ENCODE data around the gene MYL5. TPM values are rescaled to one million over a fixed set of nuclear protein-coding genes. Genes with fewer than 3 reads are reported as not detected.

Gene MYL5
- total RNA-seq, 1 donor from 2014 or later: 24.6 TPM

- intact Hi-C loops (cut with micrococcal nuclease): no loop called here
- ChIA-PET CTCF (interaction anchor here (1.6 kb wide), 1 partner anchor 55 kb away, joined by 3 read pairs; no protein-coding TSS in a partner anchor), POLR2A (no interaction called here)
- DNase-seq: no peak
- Mint-ChIP-seq H3K4me1 (no peaks in the 10 kb centered on the region), H3K9me3 (no peaks in the 10 kb centered on the region), H3K27ac (no peak overlapping the region), H3K4me3 (no peak overlapping the region), H3K36me3 (ENCODE audit: low read depth) (no peaks in the 10 kb centered on the region), H3K27me3 (peaks cover 3% of the 10 kb centered on the region)
- ATAC-seq (ENCODE audit: low read depth): no peak
- TF ChIP-seq, protein P1, sequence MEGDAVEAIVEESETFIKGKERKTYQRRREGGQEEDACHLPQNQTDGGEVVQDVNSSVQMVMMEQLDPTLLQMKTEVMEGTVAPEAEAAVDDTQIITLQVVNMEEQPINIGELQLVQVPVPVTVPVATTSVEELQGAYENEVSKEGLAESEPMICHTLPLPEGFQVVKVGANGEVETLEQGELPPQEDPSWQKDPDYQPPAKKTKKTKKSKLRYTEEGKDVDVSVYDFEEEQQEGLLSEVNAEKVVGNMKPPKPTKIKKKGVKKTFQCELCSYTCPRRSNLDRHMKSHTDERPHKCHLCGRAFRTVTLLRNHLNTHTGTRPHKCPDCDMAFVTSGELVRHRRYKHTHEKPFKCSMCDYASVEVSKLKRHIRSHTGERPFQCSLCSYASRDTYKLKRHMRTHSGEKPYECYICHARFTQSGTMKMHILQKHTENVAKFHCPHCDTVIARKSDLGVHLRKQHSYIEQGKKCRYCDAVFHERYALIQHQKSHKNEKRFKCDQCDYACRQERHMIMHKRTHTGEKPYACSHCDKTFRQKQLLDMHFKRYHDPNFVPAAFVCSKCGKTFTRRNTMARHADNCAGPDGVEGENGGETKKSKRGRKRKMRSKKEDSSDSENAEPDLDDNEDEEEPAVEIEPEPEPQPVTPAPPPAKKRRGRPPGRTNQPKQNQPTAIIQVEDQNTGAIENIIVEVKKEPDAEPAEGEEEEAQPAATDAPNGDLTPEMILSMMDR (IDR thresholded peaks at IDR 0.05): no peak
Observed at GRCh38 chr4:687048-687970, 13.0 kb downstream of the MYL5 start.

DNA sequence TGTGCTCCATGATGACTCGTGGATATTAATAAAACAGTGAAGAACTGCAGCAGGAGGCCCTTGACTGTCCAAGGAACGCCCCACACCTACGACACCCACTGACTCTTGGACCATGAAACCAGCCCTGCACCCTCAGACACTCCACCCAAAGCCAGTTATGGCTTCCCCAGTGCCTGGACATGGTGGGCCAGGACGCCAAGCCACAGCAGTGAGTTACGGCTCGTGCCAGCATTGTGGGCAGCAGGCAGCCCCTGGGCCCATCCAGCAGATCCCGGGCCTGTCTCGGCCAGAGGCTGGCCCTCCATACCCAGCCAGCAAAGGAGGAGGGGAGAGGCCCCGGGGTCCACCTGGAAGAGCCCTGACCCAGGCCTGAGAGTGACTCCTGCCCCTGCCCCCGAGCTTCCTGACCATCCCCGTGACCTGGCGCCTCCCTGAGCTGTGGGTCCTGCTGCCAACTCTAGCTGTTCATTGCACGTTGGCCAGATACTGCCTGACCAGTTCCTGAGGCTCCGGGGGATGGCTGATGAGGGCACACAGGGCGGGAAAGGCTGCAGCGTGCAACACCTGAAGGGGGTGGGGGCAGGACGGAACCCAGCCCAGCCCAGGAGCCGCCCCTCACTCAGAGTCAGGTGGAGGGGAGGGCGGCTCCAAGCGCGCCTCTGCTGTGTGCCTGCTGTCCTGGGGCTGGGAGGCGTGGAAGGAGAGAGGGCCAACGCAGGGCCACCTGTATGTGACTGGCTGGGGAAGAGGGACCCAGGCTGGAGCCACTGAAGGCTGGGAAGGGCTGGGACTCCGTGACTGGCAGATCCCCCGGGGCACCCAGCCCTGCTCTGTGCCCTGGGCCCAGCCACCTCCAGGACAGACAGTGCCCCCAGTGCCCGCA lies 13.9 kb downstream of the MYL5 start:
- no peaks in the 10 kb centered on the region for H3K4me1 Mint-ChIP-seq
- H3K4me3 Mint-ChIP-seq: no peak overlapping the region
- H3K27me3 Mint-ChIP-seq: peaks cover 3% of the 10 kb centered on the region
- no peaks in the 10 kb centered on the region for H3K9me3 Mint-ChIP-seq
- intact Hi-C loops (cut with micrococcal nuclease): no loop called here
- POLR2A ChIA-PET: no interaction called here
- H3K36me3 Mint-ChIP-seq (ENCODE audit: low read depth): no peaks in the 10 kb centered on the region
- TF ChIP-seq, protein P1 (IDR thresholded peaks at IDR 0.05): no peak
- no peak for ATAC-seq (ENCODE audit: low read depth)
- H3K27ac Mint-ChIP-seq: no peak overlapping the region
- CTCF ChIA-PET: no interaction called here
- DNase-seq: no peak

DNA sequence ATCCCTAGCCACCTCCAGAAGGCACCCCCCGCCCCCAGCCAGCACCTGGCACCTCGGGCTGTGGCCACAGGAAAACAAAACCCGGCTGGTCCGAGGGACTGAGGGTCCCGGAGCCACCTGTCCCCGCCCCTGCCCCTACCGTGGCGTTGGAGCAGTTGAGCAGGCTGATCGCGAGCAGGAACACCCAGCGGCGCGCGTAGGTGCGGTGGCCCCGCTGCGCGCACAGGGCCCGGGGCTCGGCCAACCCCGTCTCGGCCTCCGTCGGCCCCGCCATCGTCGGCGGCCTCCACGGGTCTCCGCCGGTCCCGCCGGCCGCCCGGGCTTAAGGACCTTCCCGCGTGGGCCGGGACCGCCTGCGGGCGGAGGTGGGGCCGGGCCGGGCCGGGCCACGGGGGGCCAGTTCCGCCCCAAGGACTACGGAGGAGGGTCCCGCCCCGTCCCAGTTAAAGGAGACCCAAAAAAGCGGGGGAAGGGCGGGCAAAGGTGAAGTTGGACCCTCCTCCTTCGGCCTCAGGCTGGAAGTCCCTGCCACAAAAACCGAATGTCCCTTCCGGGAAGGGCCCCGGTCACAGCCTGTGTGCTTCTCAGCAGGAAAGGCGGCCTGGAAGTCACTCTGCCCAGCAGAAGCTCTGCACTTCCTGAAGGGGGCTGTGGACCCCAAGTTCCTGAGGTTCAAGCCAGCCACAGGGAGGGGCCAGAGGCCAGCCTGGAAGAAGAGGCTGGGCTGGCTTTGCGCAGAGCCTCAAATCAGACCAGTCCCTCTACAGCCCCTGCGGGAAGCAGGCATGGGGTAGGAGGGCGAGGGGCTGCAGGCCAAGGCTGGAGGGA lies 14.7 kb downstream of the MYL5 start, which contains the start of gene SLC49A3:
Gene SLC49A3, minus strand, starts transcription at position 298 of the 828 bp plus-strand sequence. Its CDS starts 24 bp downstream, at position 274.
- Mint-ChIP-seq H3K27ac (no peak within 1 kb of the TSS), H3K4me3 (peak within 1 kb of the TSS; percentile 38), H3K4me1 (no peaks in the 10 kb centered on the region), H3K27me3 (peaks cover 3% of the 10 kb centered on the region), H3K36me3 (ENCODE audit: low read depth) (no peaks in the 10 kb centered on the region), H3K9me3 (no peaks in the 10 kb centered on the region)
- TF ChIP-seq, protein P1 (IDR thresholded peaks at IDR 0.05): no peak
- ATAC-seq (ENCODE audit: low read depth) (peak; percentile 58), DNase-seq (no peak)
- ChIA-PET CTCF (no interaction called here), POLR2A (interaction anchor here (1.0 to 1.5 kb wide), 2 partner anchors 10 to 13 kb away, joined by 3 read pairs; no protein-coding TSS in a partner anchor)
- intact Hi-C loops (cut with micrococcal nuclease): no loop called here

DNA sequence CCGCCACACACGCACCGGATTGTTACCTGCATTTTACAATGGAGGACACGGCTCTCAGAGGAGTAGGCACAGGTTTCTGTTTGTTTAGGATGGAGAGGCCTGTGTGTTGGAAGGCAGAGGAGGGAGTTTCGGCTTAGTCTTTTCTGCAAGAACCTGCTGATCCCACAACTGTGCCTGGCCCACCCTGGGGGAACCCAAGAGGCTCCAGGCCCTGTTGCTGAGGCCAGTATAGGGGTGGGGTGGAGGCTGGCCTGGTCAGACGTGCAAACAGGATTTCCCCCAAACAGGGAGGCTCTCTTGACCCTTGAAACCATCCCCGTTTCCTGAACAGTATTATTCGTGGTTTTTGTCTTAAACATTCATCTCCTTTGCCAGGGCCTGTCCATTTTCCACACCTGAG lies 15.4 kb downstream of the MYL5 start:
- DNase-seq: no peak
- no peaks in the 10 kb centered on the region for H3K4me1 Mint-ChIP-seq
- H3K27me3 Mint-ChIP-seq: peaks cover 3% of the 10 kb centered on the region
- intact Hi-C loops (cut with micrococcal nuclease): no loop called here
- H3K4me3 Mint-ChIP-seq: no peak overlapping the region
- POLR2A ChIA-PET: interaction anchor here (1.0 to 1.5 kb wide), 2 partner anchors 10 to 14 kb away, joined by 3 read pairs; no protein-coding TSS in a partner anchor
- H3K27ac Mint-ChIP-seq: no peak overlapping the region
- CTCF ChIA-PET: no interaction called here
- H3K9me3 Mint-ChIP-seq: no peaks in the 10 kb centered on the region
- no peaks in the 10 kb centered on the region for H3K36me3 Mint-ChIP-seq (ENCODE audit: low read depth)
- ATAC-seq (ENCODE audit: low read depth): no peak
- TF ChIP-seq, protein P1 (IDR thresholded peaks at IDR 0.05): no peak

Measured in activated B cell treated with CpG ODN at 0.5 μM for 24 hours (primary cell).